ENCODE data around the gene ITGA6.
A peak's percentile ranks its signal among the peaks of the same experiment; 100 is the strongest.

ITGA6 gene

GRCh38 chr2:172416447-172417058 lies 10.8 kb upstream of the ITGA6 start:
- no peak for DNase-seq (ENCODE audit: low spot score)

GRCh38 chr2:172420216-172420615 lies 7.2 kb upstream of the ITGA6 start:
- no peak for DNase-seq (ENCODE audit: low spot score)

- DNase-seq (ENCODE audit: low spot score): no peak
Measured at GRCh38 chr2:172423160-172423559, 4.2 kb upstream of the ITGA6 start.

- DNase-seq (ENCODE audit: low spot score): no peak
Measured at GRCh38 chr2:172425336-172425735, 2.0 kb upstream of the ITGA6 start.

- DNase-seq (ENCODE audit: low spot score): no peak
Measured at GRCh38 chr2:172426635-172427255, 641 bp upstream of the ITGA6 start.

GRCh38 chr2:172427990-172428831 lies 825 bp downstream of the ITGA6 start:
- DNase-seq (ENCODE audit: low spot score): peak; percentile 39

- no peak for DNase-seq (ENCODE audit: low spot score)
Measured at GRCh38 chr2:172428832-172429210, 1.4 kb downstream of the ITGA6 start.

- peak; percentile 7 for DNase-seq (ENCODE audit: low spot score)
Measured at GRCh38 chr2:172429301-172429968, 2.0 kb downstream of the ITGA6 start.

- DNase-seq (ENCODE audit: low spot score): no peak
Measured at GRCh38 chr2:172430027-172430426, 2.6 kb downstream of the ITGA6 start.

- no peak for DNase-seq (ENCODE audit: low spot score)
Measured at GRCh38 chr2:172430678-172431077, 3.3 kb downstream of the ITGA6 start.

- no peak for DNase-seq (ENCODE audit: low spot score)
Measured at GRCh38 chr2:172431463-172431862, 4.1 kb downstream of the ITGA6 start.

- DNase-seq (ENCODE audit: low spot score): no peak
Measured at GRCh38 chr2:172431993-172432392, 4.6 kb downstream of the ITGA6 start.

GRCh38 chr2:172433144-172433543 lies 5.8 kb downstream of the ITGA6 start:
- no peak for DNase-seq (ENCODE audit: low spot score)

GRCh38 chr2:172434821-172435605 lies 7.6 kb downstream of the ITGA6 start:
- DNase-seq (ENCODE audit: low spot score): no peak

- DNase-seq (ENCODE audit: low spot score): no peak
Measured at GRCh38 chr2:172435606-172435911, 8.2 kb downstream of the ITGA6 start.

- no peak for DNase-seq (ENCODE audit: low spot score)
Measured at GRCh38 chr2:172436889-172437288, 9.5 kb downstream of the ITGA6 start.

- DNase-seq (ENCODE audit: low spot score): no peak
Measured at GRCh38 chr2:172437419-172438341, 10.3 kb downstream of the ITGA6 start.

GRCh38 chr2:172438741-172439508 lies 11.5 kb downstream of the ITGA6 start:
- peak; percentile 38 for DNase-seq (ENCODE audit: low spot score)

- DNase-seq (ENCODE audit: low spot score): no peak
Measured at GRCh38 chr2:172439509-172439860, 12.1 kb downstream of the ITGA6 start.

- no peak for DNase-seq (ENCODE audit: low spot score)
Measured at GRCh38 chr2:172439911-172440310, 12.5 kb downstream of the ITGA6 start.
